ES-I3 (cell line): Measurements from ENCODE around the gene TEAD1.

ENCODE experiments used
- H3K36me3 ChIP-seq: 2 replicates; pipeline ENCODE4 v1.6.1; 2013; ENCODE audit warnings: mild to moderate bottlenecking, low read length, control low read depth, moderate library complexity; ENCODE audit not compliant: insufficient read depth
- H3K4me1 ChIP-seq: 2 replicates; pipeline ENCODE4 v1.6.1; 2013; ENCODE audit warnings: mild to moderate bottlenecking, control low read depth, low read length; ENCODE audit not compliant: insufficient read depth
- H3K9ac ChIP-seq: 2 replicates; pipeline ENCODE4 v1.6.1; 2013; ENCODE audit warnings: low read depth, mild to moderate bottlenecking, low read length, moderate library complexity
- H3K9me3 ChIP-seq: 2 replicates; pipeline ENCODE4 v1.6.1; 2013; ENCODE audit warnings: mild to moderate bottlenecking, low read length, moderate library complexity; ENCODE audit not compliant: control insufficient read depth, insufficient read depth

TEAD1 gene

GRCh38 chr11:12900496-12900895, 226.3 kb downstream of the TEAD1 start:
- H3K36me3 ChIP-seq: no peaks in the 10 kb centered on the region; the same call in 1 of the 2 replicates
- H3K9ac ChIP-seq: no peak overlapping the region

GRCh38 chr11:12901272-12901671, 227.1 kb downstream of the TEAD1 start:
- H3K9ac ChIP-seq: no peak overlapping the region

More at GRCh38 chr11:12900496-12900895, 226.3 kb downstream of the TEAD1 start:
- no peaks in the 10 kb centered on the region for H3K4me1 ChIP-seq
- no peaks in the 10 kb centered on the region for H3K9me3 ChIP-seq

GRCh38 chr11:12901874-12902481, 227.8 kb downstream of the TEAD1 start:
- Histone ChIP-seq H3K4me1 (no peaks in the 10 kb centered on the region), H3K9me3 (no peaks in the 10 kb centered on the region), H3K36me3 (peaks cover 2% of the 10 kb centered on the region; the same call in 1 of the 2 replicates), H3K9ac (no peak overlapping the region)

More at GRCh38 chr11:12901272-12901671, 227.1 kb downstream of the TEAD1 start:
- Histone ChIP-seq H3K36me3 (no peaks in the 10 kb centered on the region; the same call in 1 of the 2 replicates), H3K4me1 (no peaks in the 10 kb centered on the region), H3K9me3 (no peaks in the 10 kb centered on the region)

- no peak overlapping the region for H3K9ac ChIP-seq
- peaks cover 2% of the 10 kb centered on the region; the same call in 1 of the 2 replicates for H3K36me3 ChIP-seq
- no peaks in the 10 kb centered on the region for H3K9me3 ChIP-seq
- no peaks in the 10 kb centered on the region for H3K4me1 ChIP-seq
Measured at GRCh38 chr11:12902791-12903486, 228.7 kb downstream of the TEAD1 start.

- H3K36me3 ChIP-seq: peaks cover 2% of the 10 kb centered on the region; the same call in 1 of the 2 replicates
- H3K4me1 ChIP-seq: no peaks in the 10 kb centered on the region
- no peak overlapping the region for H3K9ac ChIP-seq
- no peaks in the 10 kb centered on the region for H3K9me3 ChIP-seq
Measured at GRCh38 chr11:12905435-12905834, 231.2 kb downstream of the TEAD1 start.

- peaks cover 2% of the 10 kb centered on the region; the same call in 1 of the 2 replicates for H3K36me3 ChIP-seq
Measured at GRCh38 chr11:12906501-12906900, 232.3 kb downstream of the TEAD1 start.

GRCh38 chr11:12909879-12910278, 235.7 kb downstream of the TEAD1 start:
- H3K9me3 ChIP-seq: no peaks in the 10 kb centered on the region
- peaks cover 27% of the 10 kb centered on the region for H3K4me1 ChIP-seq
- peaks cover 2% of the 10 kb centered on the region; the same call in 1 of the 2 replicates for H3K36me3 ChIP-seq
- H3K9ac ChIP-seq: no peak overlapping the region

More at GRCh38 chr11:12906501-12906900, 232.3 kb downstream of the TEAD1 start:
- no peak overlapping the region for H3K9ac ChIP-seq
- H3K4me1 ChIP-seq: peaks cover 4% of the 10 kb centered on the region; the same call in 1 of the 2 replicates
- no peaks in the 10 kb centered on the region for H3K9me3 ChIP-seq

GRCh38 chr11:12914400-12914912, 240.2 kb downstream of the TEAD1 start:
- no peaks in the 10 kb centered on the region for H3K36me3 ChIP-seq
- H3K9me3 ChIP-seq: no peaks in the 10 kb centered on the region
- peaks cover 32% of the 10 kb centered on the region for H3K4me1 ChIP-seq
- peak overlapping the region; percentile 11 for H3K9ac ChIP-seq

- Histone ChIP-seq H3K9ac (peak overlapping the region; percentile 11; the same call in 1 of the 2 replicates), H3K4me1 (peaks cover 32% of the 10 kb centered on the region), H3K9me3 (no peaks in the 10 kb centered on the region), H3K36me3 (no peaks in the 10 kb centered on the region)
Measured at GRCh38 chr11:12915093-12915492, 240.9 kb downstream of the TEAD1 start.

GRCh38 chr11:12917822-12918221, 243.6 kb downstream of the TEAD1 start:
- Histone ChIP-seq H3K36me3 (no peaks in the 10 kb centered on the region), H3K4me1 (peaks cover 24% of the 10 kb centered on the region), H3K9ac (no peak overlapping the region), H3K9me3 (no peaks in the 10 kb centered on the region)

- H3K4me1 ChIP-seq: peaks cover 16% of the 10 kb centered on the region
- no peaks in the 10 kb centered on the region for H3K36me3 ChIP-seq
- H3K9me3 ChIP-seq: no peaks in the 10 kb centered on the region
- no peak overlapping the region for H3K9ac ChIP-seq
Measured at GRCh38 chr11:12918667-12919066, 244.4 kb downstream of the TEAD1 start.

- H3K36me3 ChIP-seq: no peaks in the 10 kb centered on the region; the same call in 1 of the 2 replicates
- H3K9ac ChIP-seq: no peak overlapping the region
- 0 out of 2 replicates have a peak, but pooled peaks cover 4% of the 10 kb centered on the region for H3K4me1 ChIP-seq
- no peaks in the 10 kb centered on the region for H3K9me3 ChIP-seq
Measured at GRCh38 chr11:12922418-12922817, 248.2 kb downstream of the TEAD1 start.

- no peaks in the 10 kb centered on the region for H3K9me3 ChIP-seq
- H3K4me1 ChIP-seq: 0 out of 2 replicates have a peak, but pooled peaks cover 4% of the 10 kb centered on the region
- no peaks in the 10 kb centered on the region; the same call in 1 of the 2 replicates for H3K36me3 ChIP-seq
- no peak overlapping the region for H3K9ac ChIP-seq
Measured at GRCh38 chr11:12922980-12923507, 248.8 kb downstream of the TEAD1 start.

GRCh38 chr11:12924650-12925049, 250.4 kb downstream of the TEAD1 start:
- Histone ChIP-seq H3K36me3 (no peaks in the 10 kb centered on the region; the same call in 1 of the 2 replicates), H3K9ac (no peak overlapping the region), H3K9me3 (no peaks in the 10 kb centered on the region)

More at GRCh38 chr11:12924650-12925049, 250.4 kb downstream of the TEAD1 start:
- H3K4me1 ChIP-seq: 0 out of 2 replicates have a peak, but pooled peaks cover 4% of the 10 kb centered on the region
